H1 (cell line): ENCODE measurements around the gene ADM2. TPM values are rescaled to one million over a fixed set of nuclear protein-coding genes. Genes with fewer than 3 reads are reported as not detected.

Experiments used
- CTCF ChIA-PET: fragments of 300-600 bp; sonication (Branson Sonifier 250); formaldehyde crosslinking; loops from one replicate; lab custom pipeline; 2021; ENCODE audit not compliant: partially characterized antibody; lab: Charles Lee
- POLR2A ChIA-PET: fragments of 300-600 bp; sonication (Branson Sonifier 250); formaldehyde crosslinking; loops from one replicate; lab custom pipeline; 2021; ENCODE audit warnings: inconsistent platforms; ENCODE audit not compliant: partially characterized antibody; lab: Charles Lee
- DNase-seq, 2 experiments: peaks; one replicate each; pipeline versions ENCODE4 v3.0.0 to v3.0.0-alpha.2; 2010 to 2022; ENCODE audit warnings: low spot score in 2 of 2, low read depth in 1 of 2, mixed read lengths in 1 of 2
- FAIRE-seq: peaks from 2 replicates; lab custom pipeline; 2011; peaks lifted over from hg19 to GRCh38; lab: Jason Lieb, UNC
- H2AFZ ChIP-seq: 2 replicates; pipeline ENCODE4 v1.8.1; 2012; ENCODE audit warnings: low read length, inconsistent platforms
- H2AK5ac ChIP-seq: 2 replicates; pipeline ENCODE4 v1.6.1; 2013; ENCODE audit warnings: low read depth, low read length
- H2BK120ac ChIP-seq: replicated peaks from 2 replicates; pipeline ENCODE3; 2013; ENCODE audit warnings: low read depth, low read length, inconsistent platforms
- H2BK12ac ChIP-seq: 2 replicates; pipeline ENCODE4 v1.6.1; 2013; ENCODE audit warnings: low read depth, low read length
- H2BK15ac ChIP-seq: 2 replicates; pipeline ENCODE4 v1.6.1; 2013; ENCODE audit warnings: low read length
- H2BK20ac ChIP-seq: 2 replicates; pipeline ENCODE4 v1.6.1; 2013; ENCODE audit warnings: low read length
- H2BK5ac ChIP-seq: 2 replicates; pipeline ENCODE4 v1.6.1; 2013; ENCODE audit warnings: low read depth, low read length
- H3K14ac ChIP-seq: 2 replicates; pipeline ENCODE4 v1.6.1; 2013; ENCODE audit warnings: inconsistent platforms; ENCODE audit not compliant: insufficient read length
- H3K18ac ChIP-seq: 2 replicates; pipeline ENCODE4 v1.6.1; 2013; ENCODE audit warnings: low read length; ENCODE audit errors: extremely low read depth
- H3K23ac ChIP-seq: 2 replicates; pipeline ENCODE4 v1.6.1; 2013; ENCODE audit warnings: inconsistent platforms; ENCODE audit not compliant: insufficient read length
- H3K23me2 ChIP-seq: 2 replicates; pipeline ENCODE4 v1.6.1; 2013; ENCODE audit warnings: low read depth, low read length
- H3K27ac ChIP-seq: 2 replicates; pipeline ENCODE4 v1.6.1; 2011; ENCODE audit warnings: low read depth, low read length, inconsistent platforms
- H3K27me3 ChIP-seq, 4 experiments: replicated peaks in 1 of 4; 1 replicate in 1 of 4; 2 replicates in 3 of 4; pipeline versions ENCODE4 v1.6.1 to v1.8.1; 2011 to 2013; ENCODE audit warnings: low read length in 3 of 4, mild to moderate bottlenecking in 3 of 4, inconsistent platforms in 2 of 4, mixed read lengths in 2 of 4, moderate library complexity in 1 of 4; ENCODE audit not compliant: control insufficient read depth in 3 of 4, insufficient read depth in 3 of 4; ENCODE audit errors: extremely low read depth in 1 of 4
- H3K36me3 ChIP-seq, 4 experiments: 2 replicates each; pipeline versions ENCODE4 v1.6.1 to v1.8.1; 2011 to 2013; ENCODE audit warnings: mild to moderate bottlenecking in 4 of 4, low read length in 3 of 4, moderate library complexity in 2 of 4, control low read depth in 1 of 4, inconsistent platforms in 1 of 4; ENCODE audit not compliant: insufficient read depth in 4 of 4, control insufficient read depth in 2 of 4
- H3K4ac ChIP-seq: replicated peaks from 2 replicates; pipeline ENCODE3; 2013; ENCODE audit warnings: low read length, low read depth, mixed read lengths, inconsistent platforms; ENCODE audit not compliant: insufficient read length
- H3K4me1 ChIP-seq, 4 experiments: replicated peaks in 1 of 4; 1 replicate in 1 of 4; 2 replicates in 3 of 4; pipeline versions ENCODE4 v1.6.1 to v1.8.1; 2011 to 2013; ENCODE audit warnings: low read length in 3 of 4, inconsistent platforms in 2 of 4, mixed read lengths in 1 of 4; ENCODE audit not compliant: insufficient read depth in 4 of 4, control insufficient read depth in 3 of 4
- H3K4me2 ChIP-seq, 2 experiments: 2 replicates each; pipeline versions ENCODE4 v1.6.1 to v1.8.1; 2011 to 2013; ENCODE audit warnings: low read depth in 2 of 2, low read length in 2 of 2, control low read depth in 1 of 2, inconsistent platforms in 1 of 2, mild to moderate bottlenecking in 1 of 2; ENCODE audit not compliant: insufficient read depth in 1 of 2
- H3K4me3 ChIP-seq, 4 experiments: fragments of 200-600, 300-600 bp in 1 of 4; sonication (generic), shearing (Covaris generic), sonication (Bioruptor Twin) in 1 of 4; 2 replicates each; pipeline versions ENCODE4 v1.5.1 to v1.8.1; 2011 to 2016; ENCODE audit warnings: low read length in 4 of 4, low read depth in 3 of 4, control low read depth in 2 of 4, inconsistent platforms in 2 of 4, mild to moderate bottlenecking in 2 of 4, mixed read lengths in 1 of 4, moderate library complexity in 1 of 4; ENCODE audit not compliant: insufficient read depth in 2 of 4; ENCODE audit errors: extremely low read depth in 1 of 4
- H3K56ac ChIP-seq: replicated peaks from 2 replicates; pipeline ENCODE3; 2013; ENCODE audit warnings: low read depth, mild to moderate bottlenecking, mixed read lengths, low read length, inconsistent platforms; ENCODE audit not compliant: insufficient read length
- H3K79me1 ChIP-seq: 2 replicates; pipeline ENCODE4 v1.6.1; 2013; ENCODE audit warnings: low read depth, low read length, control low read depth
- H3K79me2 ChIP-seq, 2 experiments: 2 replicates each; pipeline versions ENCODE4 v1.6.1 to v1.8.1; 2012 to 2013; ENCODE audit warnings: low read length in 2 of 2, mild to moderate bottlenecking in 2 of 2, inconsistent platforms in 1 of 2; ENCODE audit not compliant: insufficient read depth in 2 of 2, control insufficient read depth in 1 of 2
- H3K9ac ChIP-seq, 4 experiments: replicated peaks in 1 of 4; 1 replicate in 1 of 4; 2 replicates in 3 of 4; pipeline versions ENCODE4 v1.6.1 to v1.8.1; 2011 to 2013; ENCODE audit warnings: low read depth in 3 of 4, low read length in 3 of 4, control low read depth in 2 of 4, mild to moderate bottlenecking in 2 of 4, moderate library complexity in 2 of 4, inconsistent platforms in 1 of 4; ENCODE audit errors: extremely low read depth in 1 of 4
- H3K9me3 ChIP-seq, 2 experiments: 2 replicates each; pipeline versions ENCODE4 v1.6.1 to v1.8.1; 2012 to 2013; ENCODE audit warnings: mild to moderate bottlenecking in 2 of 2, moderate library complexity in 2 of 2, control low read depth in 1 of 2, inconsistent platforms in 1 of 2, low read depth in 1 of 2, low read length in 1 of 2, mixed read lengths in 1 of 2; ENCODE audit not compliant: insufficient read depth in 2 of 2
- H4K20me1 ChIP-seq, 2 experiments: replicated peaks in 1 of 2; 2 replicates each; pipeline versions ENCODE3 to v1.8.1; 2011 to 2013; ENCODE audit warnings: inconsistent platforms in 2 of 2, low read length in 2 of 2, mild to moderate bottlenecking in 1 of 2; ENCODE audit not compliant: insufficient read depth in 2 of 2, control insufficient read depth in 1 of 2
- H4K5ac ChIP-seq: 2 replicates; pipeline ENCODE4 v1.6.1; 2013; ENCODE audit warnings: low read length, low read depth, mixed read lengths, inconsistent platforms; ENCODE audit not compliant: insufficient read length
- H4K8ac ChIP-seq: 2 replicates; pipeline ENCODE4 v1.8.0; 2013; ENCODE audit warnings: mild to moderate bottlenecking, moderate library complexity, low read length, inconsistent platforms; ENCODE audit not compliant: insufficient read depth; ENCODE audit errors: extremely low read depth
- H4K91ac ChIP-seq: replicated peaks from 2 replicates; pipeline ENCODE3; 2013; ENCODE audit warnings: low read length, mixed read lengths, inconsistent platforms; ENCODE audit not compliant: insufficient read length
- BCL11A ChIP-seq, 2 experiments: IDR thresholded peaks; one replicate each; pipeline ENCODE4 v1.6.1; 2011; ENCODE audit warnings: low read depth in 2 of 2, low read length in 2 of 2, mild to moderate bottlenecking in 2 of 2
- BRCA1 ChIP-seq: IDR thresholded peaks from 2 replicates; pipeline ENCODE4 v1.6.1; 2012; ENCODE audit warnings: low read depth, low read length, improper control_type of control experiment
- CEBPB ChIP-seq: IDR thresholded peaks from 2 replicates; pipeline ENCODE4 v1.6.1; 2012; ENCODE audit warnings: low read depth, low read length
- E2F6 ChIP-seq: IDR thresholded peaks from 2 replicates; pipeline ENCODE4 v1.6.1; 2012; ENCODE audit warnings: inconsistent platforms
- GTF2F1 ChIP-seq: IDR thresholded peaks from 2 replicates; pipeline ENCODE4 v1.6.1; 2012; ENCODE audit warnings: low read depth, low read length, improper control_type of control experiment, borderline replicate concordance
- RNF2 ChIP-seq: fragments of 200-900, 300-1000 bp; sonication (generic); IDR thresholded peaks from 2 replicates; pipeline ENCODE4 v1.7.1; 2016; ENCODE audit warnings: borderline replicate concordance, low read depth, mild to moderate bottlenecking, antibody characterized with exemption, low read length; ENCODE audit not compliant: poor library complexity, severe bottlenecking; ENCODE audit errors: missing control alignments
- SP1 ChIP-seq: IDR thresholded peaks from 2 replicates; pipeline ENCODE4 v1.6.1; 2011; ENCODE audit warnings: low read depth, low read length
- SP2 ChIP-seq: IDR thresholded peaks from 2 replicates; pipeline ENCODE4 v1.6.1; 2012; ENCODE audit warnings: mild to moderate bottlenecking, low read length, inconsistent platforms
- WGBS, 2 experiments: shearing (Covaris generic) in 1 of 2; methylation state at CpG; one replicate each; pipeline versions ENCODE4 v1.1.6 to v1.1.7; 2013 to 2015; ENCODE audit warnings: low lambda C conversion rate in 2 of 2, mixed read lengths in 2 of 2, inconsistent platforms in 1 of 2, low coverage in 1 of 2, missing lambda C conversion rate in 1 of 2; ENCODE audit not compliant: insufficient replicate concordance in 2 of 2, insufficient coverage in 1 of 2, insufficient read length in 1 of 2; ENCODE audit errors: extremely low coverage in 1 of 2, missing lambda C conversion rate in 1 of 2; 5-methylcytosine and 5-hydroxymethylcytosine counted together
- polyA plus RNA-seq, 7 experiments: library from polyadenylated mRNA; depleted of rRNA in 3 of 7; stranded (reverse) in 5 of 7; unstranded in 2 of 7; fragments of >200 nt in 5 of 7; fragments of 200-250 nt in 2 of 7; gene quantifications; 1 replicate in 5 of 7; 2 replicates in 1 of 7; 4 replicates in 1 of 7; pipeline versions ENCODE4 v1.2.1 to v1.2.3, GENCODE V29; 2011 to 2013; ENCODE audit warnings: missing spikeins in 2 of 7, mixed read lengths in 2 of 7
- total RNA-seq: library from RNA; stranded (reverse); fragmentation: NEBNext Ultra II Directional; extraction: Animal tissue kit (Norgen Biotek cat#: 25700); gene quantifications from 2 replicates; pipeline ENCODE4 v1.2.1, GENCODE V29; 2021

Gene ADM2
- total and polyA plus RNA-seq, 2 of the 8 experiments (the other 6 are each of a cell fraction or from before 2014, with no cell fraction given) = 3.3 to 7.5 TPM

- DNase-seq = no peak
- no peaks in the 10 kb centered on the region for H3K79me2 ChIP-seq
Observed at GRCh38 chr22:50432131-50432876, 49.0 kb upstream of the ADM2 start.

More at GRCh38 chr22:50432131-50432876, 49.0 kb upstream of the ADM2 start:
- no peak for TF ChIP-seq SP2
- TF ChIP-seq E2F6 = no peak
- TF ChIP-seq SP1 = no peak
- TF ChIP-seq RNF2 = no peak
- no peak for TF ChIP-seq BCL11A (IDR thresholded peaks at IDR 0.05; ENCODE audit: low read depth in 2 of 2, low read length in 2 of 2)
- TF ChIP-seq CEBPB = no peak
- TF ChIP-seq GTF2F1 = no peak
- TF ChIP-seq BRCA1 = no peak
- H3K56ac ChIP-seq = no peak overlapping the region
- no peak overlapping the region for H3K23ac ChIP-seq
- no peaks in the 10 kb centered on the region for H3K23me2 ChIP-seq
- H3K14ac ChIP-seq = no peak overlapping the region
- POLR2A ChIA-PET = interaction anchor here (2.2 kb wide), 1 partner anchor 11 kb away, joined by 5 read pairs; no protein-coding TSS in a partner anchor
- H2BK20ac ChIP-seq = no peak overlapping the region
- CTCF ChIA-PET = no interaction called here
- H3K27ac ChIP-seq = no peak overlapping the region
- no peaks in the 10 kb centered on the region for H3K79me1 ChIP-seq
- H4K91ac ChIP-seq = no peak overlapping the region
- no peak overlapping the region for H3K4me2 ChIP-seq
- H3K4me1 ChIP-seq = no peaks in the 10 kb centered on the region
- H3K4me3 ChIP-seq = no peak overlapping the region
- H3K36me3 ChIP-seq = peaks cover 11 to 35% (median 21%) of the 10 kb centered on the region in 4 experiments
- H2AFZ ChIP-seq = no peak overlapping the region
- H2BK15ac ChIP-seq = no peak overlapping the region
- H2BK5ac ChIP-seq = no peak overlapping the region
- FAIRE-seq = no peak
- no peak overlapping the region for H2AK5ac ChIP-seq
- H3K9me3 ChIP-seq = no peaks in the 10 kb centered on the region
- no peak overlapping the region for H2BK12ac ChIP-seq
- no peak overlapping the region for H3K4ac ChIP-seq
- no peak overlapping the region for H3K18ac ChIP-seq
- H3K27me3 ChIP-seq = no peaks in the 10 kb centered on the region
- no peak overlapping the region for H4K5ac ChIP-seq
- 91% methylated on average over 35 of the region's 35 CpGs; no CpG with 5 or more reads in 1 of the 2 experiments for WGBS, 2 experiments
- no peak overlapping the region for H3K9ac ChIP-seq
- H4K20me1 ChIP-seq = peaks cover 3 to 7% of the 10 kb centered on the region in 2 experiments
- no peak overlapping the region for H4K8ac ChIP-seq
- no peak overlapping the region for H2BK120ac ChIP-seq
